ENCODE data around the gene IMPDH2.
A peak's percentile ranks its signal among the peaks of the same experiment; 100 is the strongest.

IMPDH2 gene

DNA sequence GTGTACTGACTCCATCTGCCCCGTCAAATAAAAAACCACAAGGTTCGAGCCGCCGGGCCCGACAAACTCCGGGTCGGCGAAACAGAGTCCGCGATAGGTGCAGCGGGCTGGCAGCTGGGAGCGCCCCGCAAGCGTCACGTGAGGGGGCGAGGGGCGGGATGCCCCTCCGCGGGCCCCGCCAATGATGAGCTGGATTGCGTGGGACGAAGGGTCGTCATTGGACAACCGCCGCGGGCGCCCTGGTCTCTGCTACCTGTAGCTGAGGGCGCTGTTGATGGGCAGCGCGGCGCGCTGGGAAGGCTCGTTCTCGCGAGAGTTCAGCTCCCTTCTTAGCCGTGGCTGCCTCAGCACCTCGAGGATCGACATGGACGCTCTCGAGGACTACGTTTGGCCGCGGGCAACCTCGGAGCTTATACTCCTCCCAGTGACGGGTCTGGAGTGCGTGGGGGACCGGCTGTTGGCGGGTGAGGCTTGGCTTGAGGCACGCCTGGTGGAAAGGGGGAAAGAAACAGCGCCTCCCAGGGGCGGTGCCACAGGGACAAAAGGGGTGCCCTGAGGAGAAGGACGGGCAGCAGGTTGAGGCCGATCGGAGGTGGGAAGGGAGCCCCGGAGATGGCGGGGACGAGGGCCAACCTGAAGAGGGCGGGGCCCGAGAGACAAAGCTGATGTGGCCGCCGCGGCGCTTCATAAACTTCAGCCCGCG, 22.0 kb downstream of the IMPDH2 start, which contains the start of gene WDR6:
Gene WDR6 (plus strand): TSS at position 324 of the 703 bp plus-strand sequence. CDS start 41 bp downstream, at position 365.
- peak; percentile 94 to 98 for DNase-seq (ENCODE audit: extremely low read depth in 1 of 2, low read depth in 1 of 2)

DNA sequence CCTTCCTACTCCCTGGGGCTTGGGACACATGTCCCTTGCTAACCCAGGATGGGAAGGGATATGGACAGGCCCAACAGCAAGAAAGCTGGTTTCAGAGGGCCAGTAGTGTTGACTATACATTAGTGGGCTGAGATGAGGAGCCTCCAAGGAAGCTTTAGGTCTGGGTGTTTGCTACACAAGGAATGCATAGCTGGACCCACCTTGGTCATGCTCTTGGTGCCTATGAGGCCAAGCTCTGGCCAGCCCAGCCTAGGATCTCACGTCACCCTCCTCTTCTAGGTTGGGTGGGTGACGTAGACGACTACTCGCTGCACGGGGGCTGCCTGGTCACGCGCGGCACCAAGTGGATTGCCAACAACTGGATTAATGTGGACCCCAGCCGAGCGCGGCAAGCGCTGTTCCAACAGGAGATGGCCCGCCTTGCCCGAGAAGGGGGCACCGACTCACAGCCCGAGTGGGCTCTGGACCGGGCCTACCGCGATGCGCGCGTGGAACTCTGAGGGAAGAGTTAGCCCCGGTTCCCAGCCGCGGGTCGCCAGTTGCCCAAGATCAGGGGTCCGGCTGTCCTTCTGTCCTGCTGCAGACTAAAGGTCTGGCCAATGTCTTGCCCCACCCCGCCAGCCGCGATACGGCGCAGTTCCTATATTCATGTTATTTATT, 22.7 kb downstream of the IMPDH2 start:
- DNase-seq (ENCODE audit: extremely low read depth in 1 of 2, low read depth in 1 of 2): no peak

DNA sequence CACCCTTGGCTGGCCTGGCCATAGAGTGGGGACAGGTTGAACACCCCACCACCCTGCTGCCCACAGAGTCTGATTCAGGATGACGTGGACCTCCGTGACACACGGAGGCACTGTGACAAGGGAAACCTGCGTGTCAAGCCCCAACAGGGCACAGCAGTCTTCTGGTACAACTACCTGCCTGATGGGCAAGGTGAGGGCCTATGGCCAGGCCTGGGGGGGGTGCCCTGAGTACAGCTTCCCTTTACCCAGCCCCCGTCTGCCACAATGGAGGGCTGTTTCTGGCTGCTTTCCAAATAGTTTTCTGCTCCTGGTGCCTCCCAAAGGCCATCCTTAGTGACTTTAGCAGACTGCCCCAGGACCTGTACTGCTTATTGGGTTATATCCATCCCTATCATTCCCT, 23.2 kb downstream of the IMPDH2 start:
- DNase-seq (ENCODE audit: extremely low read depth in 1 of 2, low read depth in 1 of 2): no peak

DNA sequence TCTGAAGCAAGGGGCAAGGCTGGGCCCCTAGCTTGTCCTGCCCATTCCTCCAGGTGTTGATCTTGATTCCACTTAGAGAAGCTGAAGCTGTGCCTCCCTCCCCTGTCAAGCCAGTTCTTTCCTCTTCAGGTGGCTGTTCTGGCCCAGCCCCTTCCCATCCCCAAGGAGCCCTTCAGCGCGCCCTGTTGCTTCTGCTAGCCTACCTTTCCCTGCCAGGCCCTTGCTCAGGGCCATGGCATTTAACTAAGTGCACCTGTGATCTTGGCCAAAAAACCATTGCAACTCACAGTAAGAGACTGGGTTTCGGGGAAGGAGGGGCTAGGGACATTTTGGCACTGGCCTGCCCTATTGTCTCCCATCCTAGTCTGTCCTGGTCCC, 23.9 kb downstream of the IMPDH2 start:
- no peak for DNase-seq (ENCODE audit: extremely low read depth in 1 of 2, low read depth in 1 of 2)

DNA sequence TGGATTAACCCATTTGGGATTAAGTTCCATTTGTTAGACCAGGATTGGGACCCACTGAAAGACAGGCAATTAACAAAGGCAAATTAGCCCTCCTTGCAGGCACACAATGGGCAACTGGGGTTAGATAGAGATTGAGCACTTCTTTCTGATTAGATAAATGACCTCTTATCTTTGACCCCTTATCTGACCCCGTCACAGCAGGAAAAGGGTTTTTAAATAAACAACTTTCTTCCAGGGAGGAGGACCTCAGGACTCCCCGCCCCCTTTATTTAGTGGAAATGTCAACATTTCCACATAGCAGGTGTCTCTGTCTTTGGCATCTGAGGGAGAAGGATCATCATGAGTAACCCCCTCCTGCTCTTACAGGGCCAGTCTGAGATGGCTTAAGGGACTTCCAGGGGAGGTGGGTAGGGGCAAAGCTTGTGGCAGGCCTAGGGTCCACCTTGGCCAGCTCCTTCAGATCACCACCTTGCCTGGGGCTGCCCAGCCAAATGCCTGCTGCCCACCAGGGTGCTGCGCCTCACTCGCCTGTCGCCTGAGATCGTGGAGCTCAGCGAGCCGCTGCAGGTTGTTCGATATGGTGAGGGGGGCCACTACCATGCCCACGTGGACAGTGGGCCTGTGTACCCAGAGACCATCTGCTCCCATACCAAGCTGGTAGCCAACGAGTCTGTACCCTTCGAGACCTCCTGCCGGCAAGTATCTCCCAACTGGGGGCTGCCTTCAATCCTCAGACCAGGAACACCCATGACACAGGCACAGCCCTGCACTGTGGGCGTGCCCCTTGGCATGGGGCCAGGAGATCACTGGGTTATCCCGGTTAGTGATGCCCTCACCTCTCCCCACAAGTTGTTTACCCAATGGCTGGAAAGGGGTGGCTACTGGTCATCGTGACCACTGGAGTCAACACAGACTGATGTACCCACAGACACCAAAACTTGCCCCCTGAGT, 24.6 kb downstream of the IMPDH2 start:
- no peak for DNase-seq (ENCODE audit: extremely low read depth in 1 of 2, low read depth in 1 of 2)

DNA sequence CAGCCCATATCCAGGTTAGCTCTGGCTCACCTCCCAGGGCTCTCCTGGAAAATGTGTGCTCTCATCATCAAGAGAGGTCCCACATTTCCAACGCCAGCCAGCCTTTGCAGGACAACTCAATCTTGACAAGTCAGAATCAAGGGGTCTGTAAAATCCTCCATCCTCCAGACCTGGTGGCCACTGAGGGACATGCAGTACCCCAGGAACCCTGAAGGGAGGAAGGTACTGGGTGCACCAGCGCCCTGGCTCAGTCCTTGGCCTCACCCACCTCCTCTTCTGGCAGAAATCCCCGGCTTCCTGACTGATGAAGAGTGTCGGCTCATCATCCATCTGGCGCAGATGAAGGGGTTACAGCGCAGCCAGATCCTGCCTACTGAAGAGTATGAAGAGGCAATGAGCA, 28.0 kb downstream of the IMPDH2 start:
- no peak for DNase-seq (ENCODE audit: extremely low read depth in 1 of 2, low read depth in 1 of 2)

DNA sequence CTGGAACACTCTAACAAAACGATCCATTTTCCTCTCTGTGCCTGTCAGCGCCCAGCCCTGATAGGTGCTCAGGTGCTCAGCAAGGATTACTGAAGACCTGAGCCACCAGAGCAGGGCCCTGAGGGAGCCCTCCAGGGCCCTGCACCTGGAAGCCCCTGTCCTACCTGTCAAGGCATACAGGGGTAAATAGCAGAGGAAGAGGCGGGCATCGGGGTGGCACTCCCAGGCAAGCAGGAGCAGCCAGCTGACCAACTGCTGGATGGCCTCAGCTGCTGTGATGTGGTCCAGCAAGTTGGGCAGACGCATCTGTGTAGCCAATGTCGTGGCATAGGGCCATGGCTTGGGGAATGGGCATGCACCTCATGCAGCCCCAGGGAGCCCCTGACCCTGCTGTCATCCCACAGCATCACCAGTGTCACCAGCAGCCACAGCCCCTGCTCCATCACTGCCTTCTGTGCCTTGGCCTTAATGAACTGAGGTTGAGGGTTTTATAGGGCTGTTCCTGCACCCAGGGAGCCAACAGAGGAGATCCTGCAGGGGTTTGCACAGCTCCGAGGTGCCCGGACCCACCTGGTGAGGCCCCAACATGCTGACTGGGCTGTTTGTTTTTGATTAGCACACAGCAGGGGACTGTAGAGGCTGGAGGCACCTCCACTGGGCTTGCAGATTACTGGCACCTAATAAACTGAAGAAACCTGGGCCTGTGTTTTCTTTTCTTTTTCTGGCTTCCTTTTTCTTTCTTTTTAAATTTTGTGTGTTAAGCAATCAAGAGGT, 29.9 kb downstream of the IMPDH2 start:
- DNase-seq (ENCODE audit: extremely low read depth in 1 of 2, low read depth in 1 of 2): no peak

DNA sequence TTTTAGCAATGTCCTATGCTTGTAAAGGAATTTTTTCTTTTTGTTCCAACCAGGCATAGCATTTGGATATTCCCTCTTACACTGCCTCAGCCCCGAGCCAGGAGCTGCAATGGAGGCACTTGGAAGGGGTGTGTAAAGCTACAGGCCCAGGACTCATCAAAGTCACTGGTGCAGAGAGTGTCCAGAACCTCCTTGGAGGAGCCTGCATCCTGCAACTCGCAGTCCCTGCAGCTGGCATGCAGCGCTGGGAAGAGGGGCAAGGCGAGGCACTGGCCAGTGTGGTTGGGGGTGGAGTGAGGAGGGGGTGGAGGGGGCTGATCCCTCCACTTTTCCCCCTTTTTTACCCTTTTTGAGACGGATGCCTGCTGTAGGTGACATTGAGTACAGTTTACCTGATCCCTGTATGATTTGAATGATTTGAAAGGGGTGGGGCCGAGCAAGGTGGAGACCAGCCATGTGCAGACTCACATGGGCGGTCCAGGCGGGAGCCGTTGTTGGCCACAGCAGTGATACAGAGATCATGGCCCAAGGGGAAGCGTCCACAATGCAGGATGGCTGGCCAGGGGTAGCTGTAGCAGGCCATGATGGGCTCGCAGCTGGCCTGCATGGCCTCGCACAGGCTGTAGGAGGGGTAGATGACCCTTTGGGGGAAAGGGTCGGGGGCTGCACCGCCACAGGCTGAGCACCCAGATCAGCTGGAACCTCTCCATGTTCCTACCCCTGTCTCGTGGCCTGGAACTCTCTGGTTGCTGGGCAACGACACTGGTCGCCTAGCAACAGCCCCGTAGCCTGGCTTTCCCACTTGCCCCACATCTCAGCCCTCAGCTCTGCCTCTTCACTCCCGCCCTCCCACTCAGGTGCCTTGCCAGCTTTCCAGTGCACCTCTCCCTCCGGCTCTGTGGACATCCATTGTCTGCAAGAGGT, 31.2 kb downstream of the IMPDH2 start:
- no peak for DNase-seq (ENCODE audit: extremely low read depth in 1 of 2, low read depth in 1 of 2)

DNA sequence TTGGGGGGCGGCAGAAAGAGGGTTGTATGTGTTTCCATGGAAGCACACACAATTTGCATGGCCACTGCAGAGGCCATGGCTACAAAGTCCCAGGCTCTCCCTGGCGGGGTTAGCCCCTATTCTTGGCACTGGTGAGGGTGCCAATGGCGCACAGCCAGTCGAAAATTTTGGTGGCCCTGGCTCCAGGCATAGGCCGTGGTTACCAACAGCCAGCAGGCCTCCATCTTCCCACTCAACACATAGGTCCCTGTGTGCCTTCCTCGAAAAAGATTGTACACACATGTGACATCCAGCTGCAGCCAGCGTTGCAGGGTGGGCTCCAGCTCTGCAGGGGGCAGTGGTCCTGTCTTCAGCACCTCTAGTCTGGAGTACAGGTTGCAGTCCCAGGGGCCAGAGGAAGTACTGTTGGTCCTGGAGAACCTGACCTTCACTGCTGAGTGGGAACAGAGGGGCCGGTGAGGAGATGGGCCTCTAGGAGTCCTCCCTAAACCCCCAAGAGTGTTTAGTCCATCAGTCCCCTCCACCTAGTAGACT, 32.0 kb downstream of the IMPDH2 start:
- DNase-seq (ENCODE audit: extremely low read depth in 1 of 2, low read depth in 1 of 2): no peak

DNA sequence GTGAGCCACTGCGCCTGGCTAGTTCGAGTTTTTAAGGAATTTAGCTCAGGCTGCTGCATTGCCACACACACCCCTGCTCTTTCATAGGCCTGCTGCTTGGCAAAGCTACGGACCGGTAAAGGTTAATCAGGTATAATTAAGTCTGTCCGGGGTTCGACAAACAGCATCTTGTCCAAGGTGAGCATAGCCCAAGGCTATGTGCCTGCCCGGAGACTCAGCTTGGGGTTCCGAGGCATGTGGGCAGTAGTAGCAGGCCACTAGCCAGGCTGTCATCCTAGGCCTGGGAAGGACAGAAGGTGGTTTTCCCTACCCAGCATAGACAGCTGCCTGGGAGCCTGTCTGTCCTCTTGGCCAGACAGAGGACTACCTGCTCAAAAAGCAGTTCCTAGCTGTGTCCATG, 32.6 kb downstream of the IMPDH2 start:
- no peak for DNase-seq (ENCODE audit: extremely low read depth in 1 of 2, low read depth in 1 of 2)

DNA sequence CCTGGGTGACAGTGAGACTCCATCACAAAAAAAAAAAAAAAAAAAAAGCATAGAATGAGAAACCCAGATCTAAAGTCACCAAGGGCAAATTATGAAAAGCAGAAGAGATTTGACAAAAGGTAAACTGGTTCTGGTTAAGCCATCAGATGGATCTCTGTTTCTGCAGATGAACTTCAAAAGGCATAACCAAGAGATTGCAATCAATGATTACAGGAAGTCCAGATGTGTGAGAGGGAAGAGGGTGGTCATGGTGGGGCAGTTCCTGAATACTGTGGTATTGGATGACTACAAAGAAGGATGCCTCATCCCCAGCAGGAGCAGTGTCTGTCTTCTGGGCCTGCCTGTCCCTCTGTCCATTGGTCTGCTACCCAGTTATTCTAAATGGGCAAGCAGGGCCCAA, 35.4 kb downstream of the IMPDH2 start:
- no peak for DNase-seq (ENCODE audit: extremely low read depth in 1 of 2, low read depth in 1 of 2)

DNA sequence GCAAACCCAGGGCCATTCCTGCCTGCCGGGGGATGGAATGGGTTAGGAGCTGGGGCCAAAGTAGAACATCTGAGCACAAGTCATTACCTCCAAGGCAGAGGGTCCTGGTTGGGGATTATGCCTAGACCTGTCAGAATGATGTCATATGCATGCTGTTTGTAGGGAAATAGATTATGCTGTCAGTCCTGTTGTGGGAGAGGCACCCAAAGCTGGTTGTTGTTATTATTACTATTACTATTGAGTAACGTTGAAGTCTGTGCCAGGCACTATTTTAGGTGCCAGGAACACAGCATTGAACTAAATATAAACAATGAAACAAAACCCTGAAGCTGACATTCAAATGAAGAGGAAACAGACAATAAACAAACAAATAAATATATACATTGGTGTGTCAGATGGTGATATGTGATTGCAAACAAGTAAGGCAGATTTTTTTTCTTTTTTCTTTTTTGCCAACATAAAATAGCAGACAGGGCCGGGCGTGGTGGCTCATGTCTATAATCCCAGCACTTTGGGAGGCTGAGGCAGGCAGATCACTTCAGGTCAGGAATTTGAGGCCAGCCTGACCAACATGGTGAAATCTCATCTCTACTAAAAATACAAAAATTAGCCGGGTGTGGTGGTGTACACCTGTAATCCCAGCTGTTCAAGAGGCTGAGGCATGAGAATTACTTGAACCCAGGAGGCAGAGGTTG, 37.2 kb downstream of the IMPDH2 start:
- DNase-seq (ENCODE audit: extremely low read depth in 1 of 2, low read depth in 1 of 2): no peak

DNA sequence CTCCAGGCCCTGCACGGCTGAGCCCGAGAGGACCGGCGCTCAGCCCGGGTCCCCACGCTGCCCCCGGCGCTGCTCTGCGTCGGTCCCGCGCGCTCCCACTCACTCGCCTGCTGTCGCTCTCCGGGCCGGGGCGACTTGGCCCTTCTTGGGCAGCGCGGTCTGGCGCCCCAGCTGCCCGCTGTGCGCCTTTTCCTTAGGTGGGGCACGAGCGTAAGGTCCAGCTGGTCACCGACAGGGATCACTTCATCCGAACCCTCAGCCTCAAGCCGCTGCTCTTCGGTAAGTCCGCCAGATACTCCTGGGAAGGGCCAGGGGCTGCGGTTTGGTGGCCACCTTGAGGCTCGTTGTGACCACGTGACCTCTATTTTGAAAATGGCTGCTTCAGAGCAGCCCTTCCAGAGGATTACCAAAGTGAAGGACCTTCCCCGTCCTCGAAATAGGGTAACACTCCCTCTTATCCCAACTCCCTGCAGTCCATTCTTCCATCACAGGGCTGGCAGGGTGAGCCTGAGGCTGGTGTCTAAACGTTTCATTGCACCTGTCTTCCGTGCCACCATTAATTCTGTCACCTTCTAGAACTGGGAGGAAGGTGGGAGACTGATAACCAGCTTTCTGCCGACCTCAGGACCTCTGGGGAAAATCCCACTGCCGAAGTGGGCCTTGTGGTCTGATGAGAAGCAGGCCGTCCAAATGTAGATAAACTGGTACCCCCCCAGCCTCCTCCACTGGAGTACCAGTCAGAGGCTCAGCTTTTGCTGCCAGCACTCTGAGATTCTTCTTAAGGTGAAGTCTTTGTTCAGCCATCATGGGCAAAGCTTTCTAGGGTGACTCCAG, 38.3 kb downstream of the IMPDH2 start:
- no peak for DNase-seq (ENCODE audit: extremely low read depth in 1 of 2, low read depth in 1 of 2)

DNA sequence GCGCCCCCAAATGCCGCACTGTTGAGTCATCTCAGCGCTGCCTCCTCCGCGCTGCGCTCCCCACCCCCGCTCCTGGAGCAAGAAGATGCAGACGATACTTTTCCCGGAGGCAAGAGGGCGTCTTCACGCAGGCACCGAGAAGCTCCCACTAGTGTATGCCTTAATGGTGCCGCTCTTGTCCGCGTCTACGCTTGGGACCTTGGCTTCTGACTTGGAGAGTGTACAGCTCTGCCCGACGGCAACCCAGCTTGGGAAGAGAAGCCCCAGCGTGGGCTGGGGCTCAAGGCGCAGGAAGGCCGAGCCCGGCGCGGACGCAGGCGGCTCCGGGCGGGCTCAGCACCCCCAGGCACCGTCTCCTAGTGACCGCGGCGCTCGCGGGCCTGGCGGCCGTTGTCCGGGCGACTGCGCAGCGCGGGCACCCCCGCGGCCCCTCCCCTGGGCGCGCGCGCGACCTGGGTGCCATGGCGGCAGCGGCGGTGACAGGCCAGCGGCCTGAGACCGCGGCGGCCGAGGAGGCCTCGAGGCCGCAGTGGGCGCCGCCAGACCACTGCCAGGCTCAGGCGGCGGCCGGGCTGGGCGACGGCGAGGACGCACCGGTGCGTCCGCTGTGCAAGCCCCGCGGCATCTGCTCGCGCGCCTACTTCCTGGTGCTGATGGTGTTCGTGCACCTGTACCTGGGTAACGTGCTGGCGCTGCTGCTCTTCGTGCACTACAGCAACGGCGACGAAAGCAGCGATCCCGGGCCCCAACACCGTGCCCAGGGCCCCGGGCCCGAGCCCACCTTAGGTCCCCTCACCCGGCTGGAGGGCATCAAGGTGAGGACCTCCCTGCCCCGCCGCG, 39.2 kb downstream of the IMPDH2 start, which contains the start of gene P4HTM:
Gene P4HTM (plus strand): TSS at position 446 of the 840 bp plus-strand sequence. CDS start 16 bp downstream, at position 462.
- peak; percentile 74 to 81 for DNase-seq (ENCODE audit: extremely low read depth in 1 of 2, low read depth in 1 of 2)

DNA sequence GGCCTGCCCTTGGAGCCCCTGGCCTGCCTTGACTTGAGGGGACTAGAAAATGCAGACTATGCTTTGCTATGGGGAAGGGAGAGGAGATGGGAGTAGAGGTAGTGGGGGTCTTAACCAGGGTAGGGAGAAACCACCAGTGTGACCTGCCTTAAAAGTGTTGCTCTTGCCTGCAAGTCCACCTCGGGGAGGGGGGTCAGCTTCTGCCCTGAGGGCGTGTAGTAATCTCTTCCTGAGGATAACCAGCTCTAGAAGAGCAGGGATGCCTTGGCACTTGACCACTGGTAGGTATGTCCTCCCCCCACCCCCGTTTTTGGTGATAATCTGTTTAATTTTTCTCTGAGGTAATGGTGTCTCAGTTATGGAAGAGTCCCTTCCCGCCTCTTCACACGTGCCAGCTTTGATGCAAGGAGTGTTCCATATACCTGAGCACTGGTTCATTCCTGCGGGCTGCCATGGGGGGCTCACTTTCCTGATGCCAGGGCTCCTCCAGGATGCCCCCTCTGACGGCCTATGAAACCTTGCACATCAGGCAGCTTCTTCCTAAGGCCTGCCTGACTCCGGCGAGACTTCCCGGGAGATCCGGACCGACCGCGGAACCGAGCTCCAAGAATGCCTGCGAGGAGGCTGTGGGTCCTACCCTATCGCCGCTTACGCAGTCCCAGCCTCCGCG, 39.9 kb downstream of the IMPDH2 start:
- DNase-seq (ENCODE audit: extremely low read depth in 1 of 2, low read depth in 1 of 2): no peak

DNA sequence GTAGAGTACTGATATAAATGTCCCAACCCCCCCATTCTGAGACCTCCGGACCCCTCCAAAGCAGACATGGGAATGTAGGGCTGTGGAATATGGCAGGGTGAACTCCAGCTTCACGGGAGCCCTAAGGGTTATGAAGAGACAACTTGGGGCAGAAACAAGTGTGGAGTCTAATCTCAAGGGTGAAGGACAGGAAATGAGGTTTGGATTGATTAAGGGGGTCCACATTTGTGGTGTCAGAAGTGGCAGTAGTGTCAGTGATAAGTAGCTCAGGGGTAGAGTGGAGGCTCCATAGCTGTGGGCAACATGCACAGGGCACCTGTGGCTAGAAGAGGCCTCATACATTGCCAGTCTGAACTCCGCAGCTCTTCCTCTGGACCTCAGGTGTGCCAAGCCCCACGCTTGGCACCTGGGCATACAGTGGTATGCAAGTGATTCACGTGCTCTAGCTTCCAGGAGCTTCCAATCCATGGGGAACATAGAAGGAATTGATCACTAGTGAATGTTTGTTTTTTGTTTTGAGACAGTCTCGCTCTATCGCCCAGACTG, 43.3 kb downstream of the IMPDH2 start:
- no peak for DNase-seq (ENCODE audit: extremely low read depth in 1 of 2, low read depth in 1 of 2)
